Activated naive CD4-positive, alpha-beta T cell treated with anti-CD3 and anti-CD28 coated beads for 36 hours (primary cell): ENCODE results near the gene DNAI1. TPM values are rescaled to one million over a fixed set of nuclear protein-coding genes. Genes with fewer than 3 reads are reported as not detected.

ENCODE experiments used
- CTCF ChIA-PET: fragments of 350-600 bp; sonication (Branson Sonifier 250); formaldehyde crosslinking; loops from one replicate; lab custom pipeline; 2021; ENCODE audit warnings: antibody characterized with exemption; lab: Charles Lee
- DNase-seq: peaks from one replicate; pipeline ENCODE4 v3.0.0-alpha.2; 2020
- H3K27ac Mint-ChIP-seq: one replicate; pipeline ENCODE4 v1.8.0; 2021; ENCODE audit warnings: mild to moderate bottlenecking, mixed read lengths
- H3K27me3 Mint-ChIP-seq: one replicate; pipeline ENCODE4 v1.8.0; 2021; ENCODE audit warnings: low read depth, mixed read lengths
- H3K36me3 Mint-ChIP-seq: one replicate; pipeline ENCODE4 v1.8.0; 2021; ENCODE audit warnings: low read depth, mixed read lengths
- H3K4me1 Mint-ChIP-seq: one replicate; pipeline ENCODE4 v1.8.0; 2021; ENCODE audit warnings: low read depth, mixed read lengths
- H3K4me3 Mint-ChIP-seq: one replicate; pipeline ENCODE4 v1.8.0; 2021; ENCODE audit warnings: mild to moderate bottlenecking, moderate library complexity, mixed read lengths
- H3K9me3 Mint-ChIP-seq: one replicate; pipeline ENCODE4 v1.8.0; 2021; ENCODE audit warnings: mixed read lengths
- intact Hi-C: fragments of 100-400 bp; cut with micrococcal nuclease; formaldehyde crosslinking; loops from one replicate; pipeline ENCODE4 v1.15.1; 2023
- total RNA-seq, 2 experiments: library from RNA; stranded (reverse); gene quantifications; one replicate each; pipeline ENCODE4 v1.2.3, GENCODE V29; 2021

DNAI1 gene
- under 1 TPM in 1 of 2 experiments, not detected in 1; 0.26 TPM for total RNA-seq

DNA sequence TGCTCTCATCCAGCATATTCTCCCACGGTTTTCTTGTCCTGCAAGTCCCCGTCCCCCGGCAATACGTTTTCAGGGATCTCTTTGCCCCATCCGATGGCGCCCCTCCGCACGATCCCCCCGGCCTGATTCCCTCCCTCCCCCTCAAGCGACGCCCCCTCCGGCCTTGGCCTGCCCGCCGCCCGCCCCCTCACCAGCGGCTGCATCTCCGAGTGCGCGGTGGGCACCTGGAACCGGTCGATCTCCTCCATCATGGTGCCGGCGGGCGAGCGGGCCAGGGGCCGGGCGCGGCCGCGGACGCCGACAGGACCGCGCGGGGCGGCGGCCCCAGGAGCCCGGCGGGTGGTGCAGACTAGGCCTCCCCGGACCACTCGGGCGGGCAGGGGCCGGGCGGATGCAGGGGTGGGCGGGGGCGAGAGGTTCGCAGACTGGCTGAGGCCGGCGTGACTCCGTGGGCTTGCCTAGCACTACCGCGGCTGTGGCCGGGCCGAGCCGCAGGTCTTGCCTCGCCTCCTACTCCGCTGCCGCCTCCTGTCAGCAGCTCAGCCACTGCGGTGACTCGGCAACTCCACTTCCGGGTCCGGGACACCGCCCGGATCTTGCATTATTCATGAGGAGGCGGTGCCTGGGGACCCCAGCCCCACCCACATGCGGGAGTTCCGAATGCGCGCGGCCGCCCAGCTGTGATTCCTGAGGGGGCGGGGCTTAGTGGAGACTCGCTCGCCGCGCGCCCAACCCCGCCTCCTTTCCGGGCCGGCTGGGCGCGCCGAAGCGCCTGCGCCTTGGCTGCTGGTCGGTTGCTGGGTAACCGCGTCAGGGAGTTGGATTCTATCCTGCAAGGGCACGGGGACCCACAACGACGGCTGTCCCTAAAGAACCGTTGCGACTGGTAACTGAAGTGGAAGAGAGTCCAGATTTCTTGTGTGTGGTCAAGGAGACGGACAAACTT lies at the start of gene DNAI1, which contains the start of gene FAM219A:
Gene DNAI1, plus strand, starts transcription at position 793 of the 946 bp plus-strand sequence. CDS start 201 bp downstream, outside the sequence.
Gene FAM219A, minus strand, starts transcription at position 558 of the 946 bp plus-strand sequence. Its CDS starts 307 bp downstream, at position 251.
- CTCF ChIA-PET: no interaction called here
- intact Hi-C loops: loop anchor here (1.0 to 10.0 kb wide), 13 partner anchors 42 to 654 kb away; partner anchors contain the start of genes DCAF12, KIF24, NUDT2 and RPP25L
- no peaks in the 10 kb centered on the region for H3K9me3 Mint-ChIP-seq

DNA sequence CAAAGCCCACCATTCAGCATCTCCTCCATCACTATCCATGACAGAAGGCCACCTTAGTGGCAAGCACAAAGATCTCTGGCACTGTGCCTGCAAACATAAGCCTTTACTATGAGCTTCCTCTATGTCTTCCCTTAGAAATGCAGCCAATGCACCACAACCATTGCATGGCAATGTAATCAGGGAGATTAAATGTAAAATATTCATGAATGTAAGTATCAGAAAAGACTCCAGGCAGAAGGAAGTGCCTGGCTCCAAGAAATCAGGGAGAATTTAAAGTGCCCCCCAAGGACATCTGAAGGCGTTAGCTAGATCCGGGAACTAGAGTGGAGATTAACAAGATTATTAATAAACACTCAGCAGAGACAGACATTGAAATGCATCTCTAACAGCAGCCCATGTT lies 49.5 kb upstream of the DNAI1 start:
- DNase-seq: no peak
- CTCF ChIA-PET: interaction anchor here (0.7 kb wide), 1 partner anchor 99 kb away, joined by 3 read pairs; no protein-coding TSS in a partner anchor
- H3K27me3 Mint-ChIP-seq: no peaks in the 10 kb centered on the region
- no peak overlapping the region for H3K4me3 Mint-ChIP-seq
- no peaks in the 10 kb centered on the region for H3K9me3 Mint-ChIP-seq
- intact Hi-C loops: no loop called here
- no peaks in the 10 kb centered on the region for H3K36me3 Mint-ChIP-seq
- H3K27ac Mint-ChIP-seq: no peak overlapping the region
- H3K4me1 Mint-ChIP-seq: no peaks in the 10 kb centered on the region

More for the DNA sequence above, at the start of gene DNAI1, which contains the start of gene FAM219A:
- Mint-ChIP-seq H3K36me3 (no peaks in the 10 kb centered on the region), H3K27ac (no peak within 1 kb of the TSS), H3K27me3 (peaks cover 1% of the 10 kb centered on the region), H3K4me3 (peak within 1 kb of the TSS; percentile 87), H3K4me1 (peaks cover 43% of the 10 kb centered on the region)
- peak; percentile 99 for DNase-seq

DNA sequence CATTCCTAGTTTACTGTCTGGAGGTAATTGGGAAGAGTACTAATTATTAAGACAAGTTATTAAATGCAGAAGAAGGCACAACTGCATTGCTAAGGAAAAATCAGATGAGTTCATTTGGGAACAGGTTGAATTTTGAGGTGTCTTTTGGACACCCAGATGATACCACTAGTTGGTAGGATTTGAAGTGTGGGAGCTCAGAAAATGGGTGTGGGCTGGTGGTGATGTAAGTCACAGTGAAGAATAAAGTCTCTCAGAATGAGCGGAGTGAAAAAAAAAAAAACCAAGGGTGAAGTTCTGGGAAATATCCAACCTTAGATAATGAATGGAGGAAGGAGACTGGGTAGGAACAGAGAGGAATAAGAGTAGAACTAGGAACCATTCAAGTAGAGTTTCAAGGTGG lies 46.3 kb upstream of the DNAI1 start:
- CTCF ChIA-PET: interaction anchor here (1.0 to 2.7 kb wide), 2 partner anchors 9 to 191 kb away, joined by 3 to 12 read pairs; no protein-coding TSS in a partner anchor
- Mint-ChIP-seq H3K9me3 (no peaks in the 10 kb centered on the region), H3K27ac (no peak overlapping the region), H3K4me1 (no peaks in the 10 kb centered on the region), H3K4me3 (no peak overlapping the region), H3K36me3 (no peaks in the 10 kb centered on the region), H3K27me3 (no peaks in the 10 kb centered on the region)
- intact Hi-C loops: no loop called here
- DNase-seq: no peak

DNA sequence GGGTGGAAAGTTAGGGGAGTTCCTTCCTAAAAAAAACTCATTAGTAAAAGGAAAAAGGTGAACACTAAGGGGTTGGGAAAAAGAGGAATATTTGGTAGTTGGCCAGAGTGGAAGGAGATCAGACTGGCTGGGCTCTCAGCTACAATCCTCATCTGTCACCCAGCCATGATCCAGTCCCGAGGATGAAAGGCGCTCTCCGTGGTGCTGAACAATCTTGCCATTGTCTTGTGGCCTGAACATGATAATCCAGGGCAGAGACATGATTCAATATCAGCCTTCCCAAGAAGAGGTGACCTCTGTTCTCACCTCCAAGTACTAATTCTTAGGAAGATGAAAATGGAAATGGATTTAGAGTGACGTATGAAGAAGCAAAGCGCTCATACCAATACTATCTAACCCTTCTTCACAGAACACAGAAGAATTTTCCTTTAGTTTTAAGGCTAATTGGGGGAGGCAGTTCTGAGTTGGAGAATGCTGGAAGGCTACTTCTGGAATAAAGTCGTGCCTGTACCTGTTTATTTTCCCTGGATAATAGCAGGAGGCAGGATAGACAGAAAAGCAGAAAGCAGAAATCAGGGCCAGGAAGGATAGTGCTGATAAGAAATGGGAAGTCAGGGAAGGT lies 45.3 kb upstream of the DNAI1 start:
- H3K4me3 Mint-ChIP-seq: no peak overlapping the region
- no peaks in the 10 kb centered on the region for H3K4me1 Mint-ChIP-seq
- peak; percentile 68 for DNase-seq
- H3K9me3 Mint-ChIP-seq: no peaks in the 10 kb centered on the region
- H3K27ac Mint-ChIP-seq: no peak overlapping the region
- no peaks in the 10 kb centered on the region for H3K27me3 Mint-ChIP-seq
- intact Hi-C loops: no loop called here
- H3K36me3 Mint-ChIP-seq: no peaks in the 10 kb centered on the region
- CTCF ChIA-PET: interaction anchor here (1.0 to 2.7 kb wide), 3 partner anchors 10 to 190 kb away, joined by 3 to 12 read pairs (median 3); no protein-coding TSS in a partner anchor

DNA sequence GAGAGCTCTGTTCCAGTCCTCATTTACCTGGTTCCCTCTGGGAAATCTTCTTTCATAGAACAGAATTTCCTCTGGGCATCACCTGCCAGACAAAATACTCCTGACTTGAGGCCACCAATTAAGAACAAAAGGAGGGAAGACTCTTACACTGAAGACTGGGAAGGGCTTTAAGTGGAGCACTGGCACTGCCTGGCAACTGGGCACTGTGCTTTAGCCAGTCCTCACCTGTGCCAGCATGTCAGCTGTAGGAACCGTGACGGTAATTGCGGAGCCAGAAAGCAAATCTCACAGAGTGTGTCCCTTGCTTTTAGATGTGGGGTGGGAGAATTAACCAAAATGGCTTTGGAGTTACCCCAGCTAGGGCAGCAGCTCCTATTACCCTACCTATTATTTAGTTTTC lies 40.9 kb upstream of the DNAI1 start:
- Mint-ChIP-seq H3K9me3 (no peaks in the 10 kb centered on the region), H3K27me3 (no peaks in the 10 kb centered on the region), H3K36me3 (no peaks in the 10 kb centered on the region), H3K27ac (no peak overlapping the region), H3K4me3 (no peak overlapping the region), H3K4me1 (no peaks in the 10 kb centered on the region)
- intact Hi-C loops: no loop called here
- DNase-seq: no peak
- CTCF ChIA-PET: interaction anchor here (0.6 to 1.1 kb wide), 3 partner anchors 21 to 186 kb away, joined by 3 read pairs; no protein-coding TSS in a partner anchor

DNA sequence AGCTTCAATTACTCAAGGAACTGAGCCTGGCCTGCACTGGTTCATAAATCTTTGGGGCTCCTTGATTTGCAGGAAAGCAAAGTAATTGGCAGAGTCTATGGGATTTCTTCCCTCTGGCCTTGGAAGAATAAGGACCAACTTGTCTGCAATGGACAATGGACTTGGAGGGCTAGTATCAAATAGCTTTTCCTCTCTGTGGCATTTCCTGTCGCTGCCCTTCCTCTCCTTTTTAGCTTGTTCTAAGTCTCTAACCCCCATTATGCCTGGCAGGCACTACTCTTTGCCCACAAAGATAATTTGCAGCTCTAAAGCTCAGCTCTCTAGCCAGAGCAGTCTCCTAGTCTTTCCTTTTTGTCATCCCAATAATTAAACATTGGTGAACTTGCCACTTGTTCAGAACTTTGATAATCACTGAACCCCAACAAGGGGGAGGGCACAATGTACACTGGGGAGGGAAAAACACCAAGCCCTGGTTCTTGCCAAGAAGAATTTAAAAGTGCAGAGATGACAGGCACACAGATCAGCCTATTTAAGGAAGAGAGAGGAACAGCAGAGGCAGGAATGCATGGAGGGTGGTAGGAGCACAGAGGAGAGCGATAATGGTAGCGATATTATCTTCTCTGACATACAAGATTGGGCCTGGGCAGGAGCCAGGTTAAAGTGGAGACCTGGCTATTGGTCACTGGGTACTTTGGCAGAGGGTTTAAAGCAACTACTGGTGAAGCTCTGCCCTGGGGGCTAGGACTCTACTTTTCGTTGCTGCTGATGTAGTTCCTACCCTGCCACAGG lies 38.7 kb upstream of the DNAI1 start:
- intact Hi-C loops: no loop called here
- H3K27ac Mint-ChIP-seq: no peak overlapping the region
- no peaks in the 10 kb centered on the region for H3K4me1 Mint-ChIP-seq
- no peaks in the 10 kb centered on the region for H3K27me3 Mint-ChIP-seq
- no peaks in the 10 kb centered on the region for H3K9me3 Mint-ChIP-seq
- no peak overlapping the region for H3K4me3 Mint-ChIP-seq
- no peak for DNase-seq
- CTCF ChIA-PET: interaction anchor here (1.4 to 5.1 kb wide), 2 partner anchors 16 to 81 kb away, joined by 3 to 19 read pairs; no protein-coding TSS in a partner anchor
- H3K36me3 Mint-ChIP-seq: no peaks in the 10 kb centered on the region

DNA sequence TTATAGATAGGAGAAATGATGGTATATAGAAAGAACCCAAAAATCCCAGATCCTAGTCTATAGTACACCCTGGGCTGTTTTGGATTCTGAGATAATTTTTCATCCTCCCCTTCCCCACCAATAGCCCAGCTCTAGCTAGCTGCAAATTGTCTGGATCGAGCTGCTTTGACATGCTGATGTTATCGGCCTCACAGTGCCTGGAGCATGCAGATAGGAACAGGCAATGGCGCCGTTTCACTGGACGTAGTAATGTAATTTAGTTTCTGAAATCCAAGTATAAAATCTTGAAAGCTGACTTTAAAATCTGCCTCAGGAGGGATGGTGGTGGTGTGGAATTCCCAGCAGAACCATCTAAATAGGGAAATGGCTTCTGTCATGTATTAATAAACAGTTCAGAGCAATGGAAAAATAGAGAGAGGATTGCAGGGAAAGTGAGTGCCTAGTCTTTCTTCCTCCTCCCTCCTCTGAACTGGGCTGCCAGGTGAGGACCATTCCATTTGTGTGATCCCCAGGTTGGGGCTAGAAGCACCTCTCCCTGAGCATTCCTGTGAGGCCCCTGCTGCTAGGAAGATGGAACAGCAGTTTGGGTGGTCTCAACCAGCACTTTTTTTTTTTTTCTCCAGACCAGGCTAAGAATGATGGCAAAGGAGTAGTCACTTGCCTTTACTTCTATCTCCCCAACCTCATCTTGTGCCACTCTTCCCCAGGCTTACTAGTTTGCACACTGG lies 32.1 kb upstream of the DNAI1 start:
- H3K4me1 Mint-ChIP-seq: no peaks in the 10 kb centered on the region
- H3K36me3 Mint-ChIP-seq: no peaks in the 10 kb centered on the region
- H3K27ac Mint-ChIP-seq: no peak overlapping the region
- intact Hi-C loops: no loop called here
- no peaks in the 10 kb centered on the region for H3K9me3 Mint-ChIP-seq
- DNase-seq: no peak
- CTCF ChIA-PET: interaction anchor here (1.0 to 2.4 kb wide), 2 partner anchors 23 to 74 kb away, joined by 4 to 7 read pairs; no protein-coding TSS in a partner anchor
- H3K27me3 Mint-ChIP-seq: no peaks in the 10 kb centered on the region
- H3K4me3 Mint-ChIP-seq: no peak overlapping the region

DNA sequence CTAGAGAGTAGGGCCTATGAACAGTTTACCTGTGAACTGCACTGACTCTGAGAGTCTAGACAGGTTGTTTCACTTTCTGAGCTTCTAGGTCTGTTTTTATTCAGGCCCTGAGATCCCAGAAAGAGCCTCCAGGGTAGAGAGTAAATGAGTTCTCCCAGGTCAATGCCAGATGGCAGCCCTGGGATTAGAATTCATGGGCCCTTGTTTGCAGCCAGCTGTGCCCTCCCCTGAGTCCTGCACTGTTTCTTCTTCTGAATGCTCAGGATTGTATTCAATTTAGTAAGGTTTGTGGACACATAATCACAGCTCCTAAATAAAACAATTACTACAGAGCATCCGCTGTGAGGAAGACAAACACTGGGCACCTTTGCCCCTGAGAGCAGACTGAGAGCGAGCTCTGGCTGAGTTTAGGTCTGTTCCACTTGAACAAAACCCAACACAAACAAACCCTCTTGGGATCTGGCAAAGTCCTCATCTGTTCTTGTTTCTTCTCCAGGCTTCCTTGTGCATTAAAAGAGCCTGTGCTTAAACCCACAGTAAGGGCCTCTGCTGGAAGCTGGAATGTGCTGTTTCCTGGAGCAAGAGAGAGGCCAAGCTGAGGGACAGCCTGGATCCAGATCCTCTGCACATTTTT lies 30.2 kb upstream of the DNAI1 start:
- no peaks in the 10 kb centered on the region for H3K36me3 Mint-ChIP-seq
- CTCF ChIA-PET: interaction anchor here (2.4 kb wide), 1 partner anchor 25 kb away, joined by 7 read pairs; no protein-coding TSS in a partner anchor

DNA sequence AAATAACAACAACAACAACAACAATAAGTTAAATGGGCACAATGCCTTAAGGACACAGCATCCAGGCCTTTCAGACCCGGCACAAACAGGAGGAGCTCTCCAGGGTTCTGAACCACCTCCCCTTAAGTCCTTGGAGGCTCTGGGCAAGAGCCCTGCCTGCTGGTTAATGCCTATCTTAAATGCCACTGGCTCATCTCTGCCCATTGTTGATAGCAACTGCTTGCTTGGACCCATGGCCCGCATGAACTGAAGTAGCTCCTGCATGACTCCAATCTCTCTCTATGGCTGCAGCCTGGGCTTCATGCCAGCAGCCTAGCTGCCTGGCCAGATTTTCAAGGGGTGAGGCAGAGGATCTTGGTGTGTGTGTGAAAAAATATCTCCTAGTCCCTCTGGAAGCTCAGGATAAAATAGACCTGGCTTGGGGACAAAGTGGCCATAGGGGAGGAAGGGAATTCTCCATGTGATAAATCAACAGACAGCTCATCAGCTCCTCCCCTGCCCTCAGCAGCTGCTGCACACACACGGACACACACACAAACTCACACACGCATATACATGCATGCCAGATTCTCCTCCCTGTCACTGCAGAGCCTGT lies 27.7 kb upstream of the DNAI1 start:
- H3K4me1 Mint-ChIP-seq: no peaks in the 10 kb centered on the region
- H3K27ac Mint-ChIP-seq: no peak overlapping the region
- intact Hi-C loops: no loop called here
- CTCF ChIA-PET: interaction anchor here (0.8 to 2.3 kb wide), 4 partner anchors 27 to 131 kb away, joined by 3 to 7 read pairs (median 4); no protein-coding TSS in a partner anchor
- no peak overlapping the region for H3K4me3 Mint-ChIP-seq
- no peaks in the 10 kb centered on the region for H3K27me3 Mint-ChIP-seq
- H3K9me3 Mint-ChIP-seq: no peaks in the 10 kb centered on the region
- H3K36me3 Mint-ChIP-seq: no peaks in the 10 kb centered on the region
- DNase-seq: peak; percentile 46

More for the DNA sequence above, 30.2 kb upstream of the DNAI1 start:
- H3K4me1 Mint-ChIP-seq: no peaks in the 10 kb centered on the region
- H3K4me3 Mint-ChIP-seq: no peak overlapping the region
- no peak for DNase-seq
- no peaks in the 10 kb centered on the region for H3K9me3 Mint-ChIP-seq
- intact Hi-C loops: no loop called here
- H3K27me3 Mint-ChIP-seq: no peaks in the 10 kb centered on the region
- H3K27ac Mint-ChIP-seq: no peak overlapping the region

DNA sequence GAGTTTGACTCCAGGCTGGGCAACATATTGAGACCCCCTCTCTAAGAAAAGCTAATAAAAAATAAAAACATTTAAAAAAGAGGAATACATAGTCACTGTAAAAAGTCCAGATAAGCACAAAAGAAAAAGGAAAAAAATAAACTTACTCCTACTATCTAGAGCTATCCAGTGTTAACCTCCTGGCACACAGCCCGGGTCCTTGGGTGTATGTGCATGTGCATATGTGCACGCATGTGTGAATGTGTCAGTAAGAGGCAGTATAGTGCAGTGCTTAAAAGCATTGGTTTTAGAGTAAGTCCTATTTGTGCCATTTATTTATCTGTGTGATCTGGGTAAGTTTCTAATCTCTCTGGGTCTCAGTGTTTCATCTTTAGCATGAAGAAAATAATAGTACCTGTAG lies 26.9 kb upstream of the DNAI1 start:
- Mint-ChIP-seq H3K4me1 (no peaks in the 10 kb centered on the region), H3K27me3 (no peaks in the 10 kb centered on the region), H3K9me3 (no peaks in the 10 kb centered on the region), H3K4me3 (no peak overlapping the region), H3K27ac (no peak overlapping the region), H3K36me3 (no peaks in the 10 kb centered on the region)
- CTCF ChIA-PET: interaction anchor here (0.7 to 1.4 kb wide), 3 partner anchors 68 to 130 kb away, joined by 3 to 4 read pairs (median 3); no protein-coding TSS in a partner anchor
- DNase-seq: no peak
- intact Hi-C loops: no loop called here
